ENCODE results near the gene DHCR7. TPM values are rescaled to one million over a fixed set of nuclear protein-coding genes. Genes with fewer than 3 reads are reported as not detected.

DHCR7 gene
- total RNA-seq, 4 donors from 2014 or later, result 9.0 to 23.8 (median 17.9) TPM

DNA sequence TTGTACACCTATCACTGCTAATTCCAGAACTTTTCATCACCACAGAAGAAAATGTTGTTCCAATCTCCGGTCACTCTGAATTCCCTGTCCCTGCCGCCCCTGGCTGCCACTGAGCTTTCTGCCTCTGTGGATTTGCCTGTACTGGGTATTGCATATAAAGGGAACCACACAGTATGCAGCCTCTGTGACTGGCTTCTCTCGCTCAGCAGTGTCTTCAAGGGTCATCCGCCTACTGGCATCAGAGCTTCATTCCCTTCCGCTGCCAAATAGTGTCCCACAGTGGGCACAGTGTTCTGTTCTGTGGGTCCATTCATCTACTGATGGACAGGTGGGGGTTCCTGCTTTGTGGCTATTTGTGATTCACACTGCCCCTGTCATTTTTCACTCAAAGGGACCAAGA, 5.3 kb downstream of the DHCR7 start:
- TF ChIP-seq, protein P1, sequence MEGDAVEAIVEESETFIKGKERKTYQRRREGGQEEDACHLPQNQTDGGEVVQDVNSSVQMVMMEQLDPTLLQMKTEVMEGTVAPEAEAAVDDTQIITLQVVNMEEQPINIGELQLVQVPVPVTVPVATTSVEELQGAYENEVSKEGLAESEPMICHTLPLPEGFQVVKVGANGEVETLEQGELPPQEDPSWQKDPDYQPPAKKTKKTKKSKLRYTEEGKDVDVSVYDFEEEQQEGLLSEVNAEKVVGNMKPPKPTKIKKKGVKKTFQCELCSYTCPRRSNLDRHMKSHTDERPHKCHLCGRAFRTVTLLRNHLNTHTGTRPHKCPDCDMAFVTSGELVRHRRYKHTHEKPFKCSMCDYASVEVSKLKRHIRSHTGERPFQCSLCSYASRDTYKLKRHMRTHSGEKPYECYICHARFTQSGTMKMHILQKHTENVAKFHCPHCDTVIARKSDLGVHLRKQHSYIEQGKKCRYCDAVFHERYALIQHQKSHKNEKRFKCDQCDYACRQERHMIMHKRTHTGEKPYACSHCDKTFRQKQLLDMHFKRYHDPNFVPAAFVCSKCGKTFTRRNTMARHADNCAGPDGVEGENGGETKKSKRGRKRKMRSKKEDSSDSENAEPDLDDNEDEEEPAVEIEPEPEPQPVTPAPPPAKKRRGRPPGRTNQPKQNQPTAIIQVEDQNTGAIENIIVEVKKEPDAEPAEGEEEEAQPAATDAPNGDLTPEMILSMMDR (IDR thresholded peaks at IDR 0.05; ENCODE audit: low read depth), result no peak

DNA sequence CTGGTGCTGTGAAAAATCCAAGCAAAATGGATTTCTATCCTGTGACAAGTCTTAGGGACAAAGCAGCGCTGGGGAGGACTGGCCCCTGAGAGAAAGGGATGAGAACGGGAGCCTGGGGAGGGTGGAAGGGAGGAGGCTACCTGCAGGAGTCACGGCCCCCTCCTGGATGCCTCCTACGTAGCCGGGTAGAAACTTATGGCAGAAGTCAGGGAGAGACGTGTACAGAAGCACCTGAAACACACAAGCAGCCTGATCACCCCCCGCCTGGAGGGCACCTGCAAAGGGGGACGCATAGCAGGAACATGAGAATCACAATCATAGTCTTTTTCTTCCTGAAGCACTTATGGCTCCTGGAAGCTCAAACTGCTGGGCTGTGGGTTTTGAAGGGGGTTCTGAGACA, 6.1 kb downstream of the DHCR7 start:
- TF ChIP-seq, protein P1 (IDR thresholded peaks at IDR 0.05; ENCODE audit: low read depth), result no peak

DNA sequence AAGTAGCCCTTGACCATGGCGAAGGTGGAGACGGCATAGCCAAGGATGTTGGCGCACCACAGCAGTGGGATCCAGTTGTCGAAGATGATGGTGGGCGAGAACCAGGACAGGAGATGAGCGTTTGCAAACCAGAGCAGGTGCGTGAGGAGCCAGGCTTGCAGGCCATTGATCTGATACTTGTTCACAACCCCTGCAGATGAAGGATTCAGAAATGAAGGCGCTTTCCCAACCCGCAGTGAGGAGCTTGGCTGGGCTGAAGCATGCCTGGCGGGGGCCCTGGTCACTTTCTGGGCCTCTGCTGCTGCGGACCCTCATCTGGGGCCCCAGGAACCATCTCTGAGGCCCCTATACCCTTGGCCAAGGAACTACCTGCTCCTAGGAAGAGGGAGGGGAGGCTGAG, 6.9 kb downstream of the DHCR7 start:
- TF ChIP-seq, protein P1 (IDR thresholded peaks at IDR 0.05; ENCODE audit: low read depth), result no peak

DNA sequence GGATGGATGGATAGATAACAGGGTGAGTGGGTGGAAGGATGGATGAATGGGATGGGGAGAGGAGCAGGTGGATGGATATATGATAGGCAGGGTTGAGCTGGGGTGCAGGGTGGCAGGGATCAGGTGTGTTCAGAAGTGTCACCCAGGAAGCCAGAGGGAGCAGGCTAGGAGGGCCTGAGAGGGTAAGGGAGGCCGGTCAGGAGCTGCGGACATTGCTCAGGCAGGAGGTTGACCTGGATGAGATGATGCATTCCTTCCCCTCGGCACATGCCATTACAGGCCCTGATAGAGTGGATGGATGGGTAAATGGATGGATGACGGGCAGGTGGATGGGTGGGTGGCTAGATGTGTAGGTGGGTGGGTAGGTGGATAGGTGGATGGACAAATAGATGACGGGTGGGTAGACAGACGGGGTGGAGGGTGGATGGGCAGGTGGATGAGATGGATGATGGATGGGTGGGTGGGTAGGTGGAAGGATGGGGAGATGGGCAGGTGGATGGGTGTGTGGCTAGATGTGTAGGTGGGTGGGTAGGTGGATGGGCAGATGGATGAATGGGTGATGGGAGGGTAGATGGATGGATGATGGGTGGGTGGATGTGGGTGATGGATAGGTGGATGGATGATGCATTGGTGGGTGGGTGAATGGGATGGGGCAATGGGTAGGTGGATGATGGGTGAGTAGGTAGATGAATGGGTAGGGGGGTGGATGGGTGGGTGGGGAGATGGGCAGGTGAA, 8.0 kb downstream of the DHCR7 start:
- TF ChIP-seq, protein P1 (IDR thresholded peaks at IDR 0.05; ENCODE audit: low read depth), result no peak

DNA sequence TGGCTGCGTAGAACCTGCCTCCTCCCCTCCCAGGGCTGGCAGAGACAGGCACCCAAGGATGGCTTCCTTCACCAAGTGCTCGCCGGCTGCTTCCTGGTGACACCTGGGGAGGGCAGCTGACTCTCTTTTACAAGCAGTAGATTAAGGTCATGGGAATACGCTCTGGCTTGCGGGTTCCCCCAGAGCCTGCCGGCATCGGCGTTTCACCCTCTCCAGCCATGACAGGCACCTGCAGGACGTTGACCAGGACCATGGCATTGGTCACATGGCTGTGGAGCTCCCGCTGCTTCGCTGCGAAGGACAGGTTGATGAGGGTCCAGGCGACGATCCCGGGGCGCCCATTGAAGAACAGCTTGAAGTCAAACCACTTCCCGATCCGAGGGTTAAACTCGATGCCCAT, 9.5 kb downstream of the DHCR7 start:
- TF ChIP-seq, protein P1 (IDR thresholded peaks at IDR 0.05; ENCODE audit: low read depth), result no peak

DNA sequence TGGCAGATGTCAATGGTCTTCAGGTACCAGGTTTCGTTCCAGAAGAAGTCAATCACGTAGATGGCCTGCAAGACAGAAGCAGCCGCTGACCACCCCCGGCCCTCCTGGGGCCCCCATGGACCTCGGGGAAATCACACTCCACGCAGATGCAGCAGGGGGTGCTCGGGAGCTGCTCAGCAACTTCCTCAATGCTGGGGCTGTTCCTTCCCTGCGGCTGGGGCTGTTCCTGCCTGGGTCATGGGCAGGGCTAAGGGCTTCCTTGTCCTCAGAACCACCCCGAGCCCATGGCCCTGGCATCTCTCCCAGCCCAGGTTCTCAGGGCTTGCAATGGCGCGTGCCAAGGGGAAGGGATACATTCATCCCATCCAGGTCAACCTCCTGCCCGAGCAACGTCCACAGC, 10.3 kb downstream of the DHCR7 start:
- TF ChIP-seq, protein P1 (IDR thresholded peaks at IDR 0.05; ENCODE audit: low read depth), result no peak

DNA sequence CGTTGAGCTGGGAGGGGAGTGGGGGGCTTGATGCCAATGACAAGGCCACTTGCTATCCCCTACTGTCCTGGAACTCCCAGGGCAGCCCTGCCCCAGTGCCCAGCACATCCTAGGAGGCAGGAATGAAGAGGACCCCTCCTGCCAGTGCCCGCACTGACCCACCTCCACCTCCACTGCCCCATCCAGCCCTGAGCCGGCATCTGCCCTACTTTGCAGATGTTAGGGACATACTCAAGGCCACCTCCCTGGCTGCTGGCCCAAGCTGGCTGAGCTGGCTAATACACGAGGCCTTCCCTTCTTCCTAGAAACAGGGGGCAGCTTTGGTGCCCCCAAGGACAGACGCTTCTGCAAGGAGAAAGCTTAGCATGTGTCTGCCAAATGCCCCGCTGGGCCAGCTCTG, 10.8 kb downstream of the DHCR7 start:
- TF ChIP-seq, protein P1 (IDR thresholded peaks at IDR 0.05; ENCODE audit: low read depth), result no peak
